Gastrocnemius medialis (tissue), 4 donors: Measurements from ENCODE around the gene ZNF208.

Experiments used
- CTCF ChIP-seq, 5 experiments: fragments of 450-650 bp in 3 of 5; fragments of 200-600 bp in 2 of 5; sonication (generic) in 2 of 5; IDR thresholded peaks in 4 of 5; conservative IDR thresholded peaks in 1 of 5; 1 replicate in 4 of 5; 2 replicates in 1 of 5; pipeline ENCODE4 v1.5.1; 2016 to 2019; ENCODE audit warnings: antibody characterized with exemption in 5 of 5, mild to moderate bottlenecking in 3 of 5, moderate library complexity in 3 of 5
- POLR2A ChIP-seq, 2 donors: fragments of 450-650 bp; IDR thresholded peaks; one replicate each; pipeline ENCODE4 v1.6.1; 2017; ENCODE audit warnings: antibody characterized with exemption in 2 of 2, mild to moderate bottlenecking in 2 of 2, moderate library complexity in 2 of 2

DNA sequence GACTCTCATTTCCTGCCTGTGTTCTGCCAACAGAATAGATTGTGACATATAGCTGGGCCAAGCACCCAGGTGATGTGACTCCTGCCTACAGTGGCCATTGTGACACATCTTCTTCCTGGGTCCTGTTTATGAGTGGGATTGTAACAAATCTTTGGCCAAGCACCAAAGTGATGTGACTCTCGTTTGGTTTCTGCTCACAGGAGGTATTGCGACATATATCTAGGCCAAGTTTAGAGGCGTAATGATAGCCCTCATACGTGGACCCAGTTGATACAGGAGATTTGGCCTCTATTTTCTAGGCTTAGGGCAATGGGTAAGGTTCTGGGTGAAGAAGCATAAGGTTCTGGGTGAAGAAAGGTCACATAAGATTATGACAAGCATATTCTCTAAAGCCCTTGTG is 76.2 kb downstream of the ZNF208 start:
- TF ChIP-seq CTCF (IDR thresholded peaks at IDR 0.05 in 4 of 5, conservative IDR thresholded peaks at IDR 0.05 in 1 of 5), result no peak
- TF ChIP-seq POLR2A (IDR thresholded peaks at IDR 0.05), result no peak
